CD14-positive monocyte (primary cell): Measurements from ENCODE around the gene CENPQ. TPM values are rescaled to one million over a fixed set of nuclear protein-coding genes. Genes with fewer than 3 reads are reported as not detected.

ENCODE experiments used
- DNase-seq, 3 donors: peaks; one replicate each; pipeline ENCODE4 v3.0.0-alpha.2; 2011 to 2022
- H2AFZ ChIP-seq: 2 replicates; pipeline ENCODE4 v1.6.0; 2012; ENCODE audit warnings: mild to moderate bottlenecking, low read depth, low read length, inconsistent platforms; ENCODE audit not compliant: insufficient read depth, poor library complexity, severe bottlenecking
- H3K27ac ChIP-seq, 2 donors: 1 replicate in 1 of 2; 2 replicates in 1 of 2; pipeline ENCODE4 v1.5.1; 2012 to 2013; ENCODE audit warnings: low read length in 2 of 2, control low read depth in 1 of 2, inconsistent platforms in 1 of 2, low read depth in 1 of 2, mild to moderate bottlenecking in 1 of 2
- H3K27me3 ChIP-seq, 2 donors: one replicate each; pipeline versions ENCODE4 v1.6.0 to v1.6.1; 2011 to 2013; ENCODE audit warnings: low read length in 2 of 2; ENCODE audit not compliant: control insufficient read depth in 2 of 2, insufficient read depth in 2 of 2
- H3K36me3 ChIP-seq, 2 donors: replicated peaks in 1 of 2; 1 replicate in 1 of 2; 2 replicates in 1 of 2; pipeline versions ENCODE4 v1.5.1 to v1.6.1; 2012 to 2013; ENCODE audit warnings: low read length in 2 of 2, control low read depth in 1 of 2, inconsistent platforms in 1 of 2, mild to moderate bottlenecking in 1 of 2; ENCODE audit not compliant: insufficient read depth in 2 of 2, control insufficient read depth in 1 of 2
- H3K4me1 ChIP-seq, 2 donors: 1 replicate in 1 of 2; 2 replicates in 1 of 2; pipeline versions ENCODE4 v1.5.1 to v1.6.1; 2012 to 2013; ENCODE audit warnings: low read length in 2 of 2, control low read depth in 1 of 2, inconsistent platforms in 1 of 2, mild to moderate bottlenecking in 1 of 2, moderate library complexity in 1 of 2; ENCODE audit not compliant: insufficient read depth in 2 of 2, control insufficient read depth in 1 of 2
- H3K4me2 ChIP-seq: replicated peaks from 2 replicates; pipeline ENCODE3; 2012; ENCODE audit warnings: low read length, moderate library complexity, mild to moderate bottlenecking; ENCODE audit not compliant: poor library complexity, severe bottlenecking; ENCODE audit errors: extremely low read depth
- H3K4me3 ChIP-seq, 3 experiments: fragments of 200-600 bp in 1 of 3; sonication (generic) in 1 of 3; replicated peaks in 1 of 3; 1 replicate in 2 of 3; 2 replicates in 1 of 3; pipeline ENCODE4 v1.5.1; 2011 to 2013; ENCODE audit warnings: low read length in 3 of 3, mild to moderate bottlenecking in 3 of 3, control low read depth in 2 of 3, low read depth in 2 of 3, inconsistent platforms in 1 of 3, moderate library complexity in 1 of 3
- H3K79me2 ChIP-seq: 2 replicates; pipeline ENCODE4 v1.6.0; 2012; ENCODE audit warnings: mild to moderate bottlenecking, control low read depth, inconsistent platforms, low read length, moderate library complexity; ENCODE audit not compliant: insufficient read depth
- H3K9ac ChIP-seq: 2 replicates; pipeline ENCODE4 v1.6.0; 2017; ENCODE audit warnings: low read length, mild to moderate bottlenecking; ENCODE audit not compliant: insufficient read depth, poor library complexity, severe bottlenecking
- H3K9me3 ChIP-seq, 2 donors: replicated peaks in 1 of 2; 1 replicate in 1 of 2; 2 replicates in 1 of 2; pipeline versions ENCODE4 v1.5.1 to v1.6.1; 2012 to 2013; ENCODE audit warnings: low read length in 2 of 2, control low read depth in 1 of 2; ENCODE audit not compliant: control insufficient read depth in 1 of 2, insufficient read depth in 1 of 2
- H4K20me1 ChIP-seq: 2 replicates; pipeline ENCODE4 v1.6.0; 2012; ENCODE audit warnings: mild to moderate bottlenecking, low read length, control low read depth, moderate library complexity; ENCODE audit not compliant: insufficient read depth
- H3K27ac Mint-ChIP-seq, 7 donors: one replicate each; pipeline ENCODE4 v1.8.0; 2020; ENCODE audit warnings: mild to moderate bottlenecking in 7 of 7, mixed read lengths in 7 of 7, moderate library complexity in 6 of 7, inconsistent platforms in 2 of 7
- H3K27me3 Mint-ChIP-seq, 3 donors: one replicate each; pipeline ENCODE4 v1.8.0; 2021 to 2022; ENCODE audit warnings: low read depth in 3 of 3, mild to moderate bottlenecking in 3 of 3, mixed read lengths in 3 of 3, moderate library complexity in 3 of 3, inconsistent platforms in 1 of 3
- H3K36me3 Mint-ChIP-seq, 2 donors: one replicate each; pipeline ENCODE4 v1.8.0; 2020; ENCODE audit warnings: mixed read lengths in 2 of 2, inconsistent platforms in 1 of 2, mild to moderate bottlenecking in 1 of 2
- H3K4me1 Mint-ChIP-seq: one replicate; pipeline ENCODE4 v1.8.0; 2020; ENCODE audit warnings: mild to moderate bottlenecking, mixed read lengths
- H3K4me3 Mint-ChIP-seq, 2 donors: one replicate each; pipeline ENCODE4 v1.8.0; 2020; ENCODE audit warnings: mild to moderate bottlenecking in 2 of 2, mixed read lengths in 2 of 2, moderate library complexity in 1 of 2
- H3K9me3 Mint-ChIP-seq, 7 donors: one replicate each; pipeline ENCODE4 v1.8.0; 2020 to 2022; ENCODE audit warnings: mixed read lengths in 7 of 7, mild to moderate bottlenecking in 6 of 7, moderate library complexity in 6 of 7, inconsistent platforms in 2 of 7
- WGBS: methylation state at CpG from one replicate; pipeline ENCODE4 v1.1.5; 2013; ENCODE audit warnings: missing lambda C conversion rate; ENCODE audit not compliant: insufficient coverage; 5-methylcytosine and 5-hydroxymethylcytosine counted together
- intact Hi-C, 2 donors: fragments of 100-400 bp; cut with micrococcal nuclease; formaldehyde crosslinking; loops; one replicate each; pipeline versions ENCODE4 v1.15.0 to v1.15.1; 2023
- polyA plus RNA-seq, 3 donors: library from polyadenylated mRNA; depleted of rRNA in 1 of 3; unstranded in 2 of 3; stranded (reverse) in 1 of 3; fragments of 300-500 nt in 2 of 3; fragments of >200 nt in 1 of 3; fragmentation: Illumina TruSeq in 2 of 3; gene quantifications; 1 replicate in 2 of 3; 2 replicates in 1 of 3; pipeline ENCODE4 v1.2.3, GENCODE V29; 2012 to 2021
- TF ChIP-seq, protein P1 (sequence below): fragments of 200-600 bp; IDR thresholded peaks from one replicate; pipeline ENCODE4 v1.8.0; 2022; ENCODE audit warnings: antibody characterized with exemption, mild to moderate bottlenecking

CENPQ gene
- polyA plus RNA-seq, 3 donors = 0.87 to 3.3 (median 3.0) TPM

DNA sequence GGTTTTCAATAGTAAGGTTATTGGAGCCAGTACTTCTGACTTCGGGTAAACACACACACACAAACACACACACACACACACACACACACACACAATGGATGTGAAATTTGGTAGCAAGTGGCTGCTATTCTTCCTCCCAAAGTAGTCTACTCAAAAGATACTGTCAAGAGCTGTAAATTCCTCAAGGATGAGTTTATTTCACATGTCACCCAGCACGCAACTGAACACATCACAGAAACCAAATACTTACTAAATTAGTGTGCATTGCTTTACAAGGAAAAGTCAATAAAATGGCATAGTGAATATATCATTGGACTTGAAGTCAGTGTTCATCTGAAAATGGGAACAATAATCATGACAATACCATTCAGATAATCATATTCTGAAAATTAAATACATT lies 33.0 kb upstream of the CENPQ start:
- Histone ChIP-seq H3K79me2 (no peaks in the 10 kb centered on the region), H3K27ac (no peak overlapping the region), H3K27me3 (no peaks in the 10 kb centered on the region), H3K9ac (no peak overlapping the region), H2AFZ (no peak overlapping the region), H3K4me3 (no peak overlapping the region), H3K36me3 (peaks cover 32 to 54% of the 10 kb centered on the region in 2 donors), H4K20me1 (no peaks in the 10 kb centered on the region), H3K4me1 (no peaks in the 10 kb centered on the region), H3K4me2 (no peak overlapping the region), H3K9me3 (no peaks in the 10 kb centered on the region)
- Mint-ChIP-seq H3K9me3 (peaks cover 0 to 2% (median 0%) of the 10 kb centered on the region in 7 donors), H3K36me3 (peaks cover 40 to 42% of the 10 kb centered on the region in 2 donors), H3K4me1 (peaks cover 2% of the 10 kb centered on the region), H3K4me3 (no peak overlapping the region), H3K27me3 (no peaks in the 10 kb centered on the region), H3K27ac (no peak overlapping the region)
- intact Hi-C loops = no loop called here
- no peak for DNase-seq
- TF ChIP-seq, protein P1, sequence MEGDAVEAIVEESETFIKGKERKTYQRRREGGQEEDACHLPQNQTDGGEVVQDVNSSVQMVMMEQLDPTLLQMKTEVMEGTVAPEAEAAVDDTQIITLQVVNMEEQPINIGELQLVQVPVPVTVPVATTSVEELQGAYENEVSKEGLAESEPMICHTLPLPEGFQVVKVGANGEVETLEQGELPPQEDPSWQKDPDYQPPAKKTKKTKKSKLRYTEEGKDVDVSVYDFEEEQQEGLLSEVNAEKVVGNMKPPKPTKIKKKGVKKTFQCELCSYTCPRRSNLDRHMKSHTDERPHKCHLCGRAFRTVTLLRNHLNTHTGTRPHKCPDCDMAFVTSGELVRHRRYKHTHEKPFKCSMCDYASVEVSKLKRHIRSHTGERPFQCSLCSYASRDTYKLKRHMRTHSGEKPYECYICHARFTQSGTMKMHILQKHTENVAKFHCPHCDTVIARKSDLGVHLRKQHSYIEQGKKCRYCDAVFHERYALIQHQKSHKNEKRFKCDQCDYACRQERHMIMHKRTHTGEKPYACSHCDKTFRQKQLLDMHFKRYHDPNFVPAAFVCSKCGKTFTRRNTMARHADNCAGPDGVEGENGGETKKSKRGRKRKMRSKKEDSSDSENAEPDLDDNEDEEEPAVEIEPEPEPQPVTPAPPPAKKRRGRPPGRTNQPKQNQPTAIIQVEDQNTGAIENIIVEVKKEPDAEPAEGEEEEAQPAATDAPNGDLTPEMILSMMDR = no peak
- no CpG with 5 or more reads among the region's 2 CpGs for WGBS

DNA sequence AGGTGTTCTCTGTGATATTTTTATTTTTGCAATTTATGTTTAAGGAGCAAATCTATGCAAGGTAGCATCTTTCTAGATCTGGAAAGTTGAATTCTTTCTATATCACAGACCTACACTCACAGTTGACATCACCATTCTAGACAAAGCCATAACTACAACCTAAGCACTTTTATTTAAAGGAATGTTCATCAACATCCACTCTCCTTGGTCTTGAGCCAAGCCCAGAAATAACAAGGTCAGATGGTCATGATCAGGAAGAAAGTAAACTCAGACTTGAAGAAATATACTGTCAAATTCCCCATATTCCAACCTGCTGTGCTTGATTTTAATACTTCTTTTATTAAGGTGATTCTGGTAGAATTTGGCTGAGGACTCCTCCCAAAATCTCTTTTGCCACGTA lies 32.3 kb upstream of the CENPQ start:
- TF ChIP-seq, protein P1 = no peak
- H4K20me1 ChIP-seq = no peaks in the 10 kb centered on the region
- intact Hi-C loops = no loop called here
- Mint-ChIP-seq H3K4me3 (no peak overlapping the region), H3K27me3 (no peaks in the 10 kb centered on the region), H3K27ac (no peak overlapping the region), H3K9me3 (peaks cover 0 to 2% (median 0%) of the 10 kb centered on the region in 7 donors), H3K4me1 (no peaks in the 10 kb centered on the region), H3K36me3 (peaks cover 47 to 49% of the 10 kb centered on the region in 2 donors)
- peaks cover 38 to 61% of the 10 kb centered on the region in 2 donors for H3K36me3 ChIP-seq
- no peak overlapping the region for H3K4me2 ChIP-seq
- no peaks in the 10 kb centered on the region for H3K9me3 ChIP-seq
- no peaks in the 10 kb centered on the region for H3K4me1 ChIP-seq
- H3K4me3 ChIP-seq = no peak overlapping the region
- H3K27ac ChIP-seq = no peak overlapping the region
- no CpG with 5 or more reads among the region's 1 CpG for WGBS
- no peak overlapping the region for H2AFZ ChIP-seq
- no peak for DNase-seq
- H3K27me3 ChIP-seq = no peaks in the 10 kb centered on the region
- no peaks in the 10 kb centered on the region for H3K79me2 ChIP-seq
- H3K9ac ChIP-seq = no peak overlapping the region
